Measurements from ENCODE around the gene DOCK1. TPM values are rescaled to one million over a fixed set of nuclear protein-coding genes. Genes with fewer than 3 reads are reported as not detected.

DOCK1 gene
- polyA plus RNA-seq, 1 donor from 2014 or later, result 2.7 TPM

DNA sequence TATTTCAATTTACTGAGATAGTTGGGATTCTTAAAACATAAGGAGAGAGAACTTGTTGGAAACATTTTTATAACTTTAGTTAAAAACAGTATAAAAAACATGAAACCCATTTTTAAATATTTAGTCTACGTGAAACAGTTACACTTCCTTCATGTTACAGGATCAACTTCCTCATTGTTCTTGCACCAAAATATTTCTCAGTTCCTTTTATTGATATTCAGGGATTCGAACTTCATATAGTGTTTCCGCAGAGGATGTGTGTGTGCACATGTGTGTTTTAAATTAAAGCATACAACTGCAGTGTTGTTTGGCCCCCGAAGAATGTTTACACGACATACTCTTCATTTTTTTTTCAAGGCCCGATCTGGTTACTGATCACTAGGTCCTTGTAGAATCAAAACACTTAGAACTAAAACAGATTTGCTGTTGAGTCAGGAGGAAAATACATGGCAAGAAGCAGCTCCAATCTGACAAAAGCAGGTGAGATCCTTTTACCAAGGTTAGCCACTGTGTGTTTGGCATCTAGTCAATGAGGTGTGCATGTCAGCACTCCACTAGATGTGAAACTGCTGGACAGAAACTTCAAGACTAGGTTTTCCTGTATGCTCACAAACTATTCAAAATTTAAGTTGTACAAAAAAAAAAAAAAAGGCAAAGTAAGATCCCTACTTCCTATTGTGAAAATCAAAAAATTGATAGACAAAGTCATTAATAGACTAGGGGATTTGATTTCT, 230.8 kb downstream of the DOCK1 start:
- Histone ChIP-seq H3F3A (ENCODE audit: insufficient read depth, low read length, poor library complexity, severe bottlenecking) (no peaks in the 10 kb centered on the region), H3K4me3 (ENCODE audit: low read length) (no peak overlapping the region)

DNA sequence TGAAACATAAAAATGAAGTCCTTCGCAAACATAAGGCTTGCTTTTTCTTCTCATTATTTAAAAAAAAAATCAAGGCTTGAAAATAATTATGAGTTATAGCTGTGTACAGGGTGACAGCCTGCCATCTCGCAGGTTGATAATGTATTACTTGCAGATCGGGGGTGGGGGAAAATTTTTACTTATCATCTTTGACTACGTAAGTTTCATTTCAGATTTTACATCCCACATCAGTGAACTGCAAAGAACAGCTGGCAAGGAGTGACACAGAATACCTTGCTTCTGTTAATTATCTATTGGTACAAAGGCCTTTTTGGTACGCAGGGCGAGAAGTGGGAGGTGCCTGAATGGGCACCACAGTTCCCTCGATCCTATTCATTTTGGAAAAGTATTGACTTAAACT, 232.2 kb downstream of the DOCK1 start:
- Histone ChIP-seq H3K9me3 (ENCODE audit: low read length) (no peaks in the 10 kb centered on the region), H2AFZ (ENCODE audit: low read depth, low read length) (no peak overlapping the region), H3K9ac (ENCODE audit: low read length) (no peak overlapping the region), H3K4me2 (ENCODE audit: low read length) (no peak overlapping the region), H3K36me3 (ENCODE audit: insufficient read depth, low read length) (no peaks in the 10 kb centered on the region), H4K20me1 (ENCODE audit: insufficient read depth) (no peaks in the 10 kb centered on the region), H3K79me2 (replicated peaks; ENCODE audit: insufficient read depth, low read length) (no peaks in the 10 kb centered on the region), H3K4me3 (ENCODE audit: low read length) (no peak overlapping the region), H3F3A (ENCODE audit: insufficient read depth, low read length, poor library complexity, severe bottlenecking) (no peaks in the 10 kb centered on the region), H3K27ac (ENCODE audit: low read length) (no peak overlapping the region), H3K9me2 (ENCODE audit: insufficient read depth, low read length) (no peaks in the 10 kb centered on the region), H3K27me3 (ENCODE audit: insufficient read depth, low read depth, low read length) (no peaks in the 10 kb centered on the region)
- TF ChIP-seq, protein P1, sequence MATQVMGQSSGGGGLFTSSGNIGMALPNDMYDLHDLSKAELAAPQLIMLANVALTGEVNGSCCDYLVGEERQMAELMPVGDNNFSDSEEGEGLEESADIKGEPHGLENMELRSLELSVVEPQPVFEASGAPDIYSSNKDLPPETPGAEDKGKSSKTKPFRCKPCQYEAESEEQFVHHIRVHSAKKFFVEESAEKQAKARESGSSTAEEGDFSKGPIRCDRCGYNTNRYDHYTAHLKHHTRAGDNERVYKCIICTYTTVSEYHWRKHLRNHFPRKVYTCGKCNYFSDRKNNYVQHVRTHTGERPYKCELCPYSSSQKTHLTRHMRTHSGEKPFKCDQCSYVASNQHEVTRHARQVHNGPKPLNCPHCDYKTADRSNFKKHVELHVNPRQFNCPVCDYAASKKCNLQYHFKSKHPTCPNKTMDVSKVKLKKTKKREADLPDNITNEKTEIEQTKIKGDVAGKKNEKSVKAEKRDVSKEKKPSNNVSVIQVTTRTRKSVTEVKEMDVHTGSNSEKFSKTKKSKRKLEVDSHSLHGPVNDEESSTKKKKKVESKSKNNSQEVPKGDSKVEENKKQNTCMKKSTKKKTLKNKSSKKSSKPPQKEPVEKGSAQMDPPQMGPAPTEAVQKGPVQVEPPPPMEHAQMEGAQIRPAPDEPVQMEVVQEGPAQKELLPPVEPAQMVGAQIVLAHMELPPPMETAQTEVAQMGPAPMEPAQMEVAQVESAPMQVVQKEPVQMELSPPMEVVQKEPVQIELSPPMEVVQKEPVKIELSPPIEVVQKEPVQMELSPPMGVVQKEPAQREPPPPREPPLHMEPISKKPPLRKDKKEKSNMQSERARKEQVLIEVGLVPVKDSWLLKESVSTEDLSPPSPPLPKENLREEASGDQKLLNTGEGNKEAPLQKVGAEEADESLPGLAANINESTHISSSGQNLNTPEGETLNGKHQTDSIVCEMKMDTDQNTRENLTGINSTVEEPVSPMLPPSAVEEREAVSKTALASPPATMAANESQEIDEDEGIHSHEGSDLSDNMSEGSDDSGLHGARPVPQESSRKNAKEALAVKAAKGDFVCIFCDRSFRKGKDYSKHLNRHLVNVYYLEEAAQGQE (IDR thresholded peaks at IDR 0.05; ENCODE audit: borderline replicate concordance), result no peak
- TF ChIP-seq SMC3 (conservative IDR thresholded peaks at IDR 0.05; ENCODE audit: poor library complexity), result no peak
- TF ChIP-seq, protein P2, sequence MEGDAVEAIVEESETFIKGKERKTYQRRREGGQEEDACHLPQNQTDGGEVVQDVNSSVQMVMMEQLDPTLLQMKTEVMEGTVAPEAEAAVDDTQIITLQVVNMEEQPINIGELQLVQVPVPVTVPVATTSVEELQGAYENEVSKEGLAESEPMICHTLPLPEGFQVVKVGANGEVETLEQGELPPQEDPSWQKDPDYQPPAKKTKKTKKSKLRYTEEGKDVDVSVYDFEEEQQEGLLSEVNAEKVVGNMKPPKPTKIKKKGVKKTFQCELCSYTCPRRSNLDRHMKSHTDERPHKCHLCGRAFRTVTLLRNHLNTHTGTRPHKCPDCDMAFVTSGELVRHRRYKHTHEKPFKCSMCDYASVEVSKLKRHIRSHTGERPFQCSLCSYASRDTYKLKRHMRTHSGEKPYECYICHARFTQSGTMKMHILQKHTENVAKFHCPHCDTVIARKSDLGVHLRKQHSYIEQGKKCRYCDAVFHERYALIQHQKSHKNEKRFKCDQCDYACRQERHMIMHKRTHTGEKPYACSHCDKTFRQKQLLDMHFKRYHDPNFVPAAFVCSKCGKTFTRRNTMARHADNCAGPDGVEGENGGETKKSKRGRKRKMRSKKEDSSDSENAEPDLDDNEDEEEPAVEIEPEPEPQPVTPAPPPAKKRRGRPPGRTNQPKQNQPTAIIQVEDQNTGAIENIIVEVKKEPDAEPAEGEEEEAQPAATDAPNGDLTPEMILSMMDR (IDR thresholded peaks at IDR 0.05; ENCODE audit: poor library complexity, severe bottlenecking), result no peak
- no peak for TF ChIP-seq RAD21 (conservative IDR thresholded peaks at IDR 0.05)
- TF ChIP-seq TAF1 (IDR thresholded peaks at IDR 0.05; ENCODE audit: low read depth), result no peak
- no peak for TF ChIP-seq POLR2AphosphoS5 (IDR thresholded peaks at IDR 0.05)
- no peak for TF ChIP-seq EZH2 (IDR thresholded peaks at IDR 0.05; ENCODE audit: borderline replicate concordance, insufficient read depth, low read length, poor library complexity, severe bottlenecking)
- no peak for TF ChIP-seq MXI1 (conservative IDR thresholded peaks at IDR 0.05; ENCODE audit: poor library complexity, severe bottlenecking)
- no peak for TF ChIP-seq EP300 (conservative IDR thresholded peaks at IDR 0.05; ENCODE audit: poor library complexity, severe bottlenecking)

More for the DNA sequence above, 230.8 kb downstream of the DOCK1 start:
- Histone ChIP-seq H3K9me2 (ENCODE audit: insufficient read depth, low read length) (no peaks in the 10 kb centered on the region), H3K9ac (ENCODE audit: low read length) (no peak overlapping the region), H3K9me3 (ENCODE audit: low read length) (no peaks in the 10 kb centered on the region), H3K79me2 (replicated peaks; ENCODE audit: insufficient read depth, low read length) (no peaks in the 10 kb centered on the region), H4K20me1 (ENCODE audit: insufficient read depth) (no peaks in the 10 kb centered on the region), H3K27me3 (ENCODE audit: insufficient read depth, low read depth, low read length) (no peaks in the 10 kb centered on the region), H3K4me2 (ENCODE audit: low read length) (no peak overlapping the region), H3K27ac (ENCODE audit: low read length) (no peak overlapping the region), H2AFZ (ENCODE audit: low read depth, low read length) (no peak overlapping the region), H3K36me3 (ENCODE audit: insufficient read depth, low read length) (no peaks in the 10 kb centered on the region)
- TF ChIP-seq TAF1 (IDR thresholded peaks at IDR 0.05; ENCODE audit: low read depth), result no peak
- TF ChIP-seq, protein P2 (IDR thresholded peaks at IDR 0.05; ENCODE audit: poor library complexity, severe bottlenecking), result no peak
- TF ChIP-seq, protein P1 (IDR thresholded peaks at IDR 0.05; ENCODE audit: borderline replicate concordance), result no peak
- TF ChIP-seq POLR2AphosphoS5 (IDR thresholded peaks at IDR 0.05), result no peak
- no peak for TF ChIP-seq EP300 (conservative IDR thresholded peaks at IDR 0.05; ENCODE audit: poor library complexity, severe bottlenecking)
- no peak for TF ChIP-seq RAD21 (conservative IDR thresholded peaks at IDR 0.05)
- no peak for TF ChIP-seq EZH2 (IDR thresholded peaks at IDR 0.05; ENCODE audit: borderline replicate concordance, insufficient read depth, low read length, poor library complexity, severe bottlenecking)
- no peak for TF ChIP-seq MXI1 (conservative IDR thresholded peaks at IDR 0.05; ENCODE audit: poor library complexity, severe bottlenecking)
- no peak for TF ChIP-seq SMC3 (conservative IDR thresholded peaks at IDR 0.05; ENCODE audit: poor library complexity)

All from neural cell (in vitro differentiated cells).